Esophagus (tissue), 2 donors: ENCODE results near the gene ACER3. TPM values are rescaled to one million over a fixed set of nuclear protein-coding genes. Genes with fewer than 3 reads are reported as not detected.
"Not testable (repeated sequence)": the region's sequence is repeated elsewhere in the genome, so short reads cannot be mapped to it uniquely, and the experiment has no call there.

ENCODE experiments used
- H3K27ac ChIP-seq, 2 donors: one replicate each; pipeline ENCODE4 v1.5.1; 2013; ENCODE audit warnings: low read depth in 2 of 2, mild to moderate bottlenecking in 2 of 2, inconsistent platforms in 1 of 2, low read length in 1 of 2, moderate library complexity in 1 of 2
- H3K27me3 ChIP-seq, 2 donors: one replicate each; pipeline ENCODE4 v1.6.1; 2013; ENCODE audit warnings: low read length in 2 of 2, control low read depth in 1 of 2, mild to moderate bottlenecking in 1 of 2; ENCODE audit not compliant: insufficient read depth in 2 of 2, control insufficient read depth in 1 of 2
- H3K36me3 ChIP-seq, 2 donors: one replicate each; pipeline ENCODE4 v1.6.1; 2013; ENCODE audit warnings: low read length in 1 of 2; ENCODE audit not compliant: control insufficient read depth in 2 of 2, insufficient read depth in 2 of 2
- H3K4me1 ChIP-seq, 2 donors: one replicate each; pipeline ENCODE4 v1.6.1; 2013; ENCODE audit warnings: low read length in 1 of 2; ENCODE audit not compliant: control insufficient read depth in 2 of 2, insufficient read depth in 2 of 2
- H3K4me3 ChIP-seq, 2 donors: one replicate each; pipeline ENCODE4 v1.5.1; 2013; ENCODE audit warnings: low read length in 2 of 2, mild to moderate bottlenecking in 2 of 2, low read depth in 1 of 2, moderate library complexity in 1 of 2
- H3K9me3 ChIP-seq, 2 donors: one replicate each; pipeline ENCODE4 v1.6.1; 2013; ENCODE audit warnings: mild to moderate bottlenecking in 2 of 2, low read depth in 1 of 2, low read length in 1 of 2, moderate library complexity in 1 of 2; ENCODE audit not compliant: control insufficient read depth in 2 of 2, insufficient read depth in 1 of 2
- WGBS, 2 donors: extraction: QIAGEN DNeasy Blood & Tissue Kit; methylation state at CpG; one replicate each; pipeline ENCODE4 v1.1.7; 2013; 5-methylcytosine and 5-hydroxymethylcytosine counted together
- polyA plus RNA-seq, 2 donors: library from polyadenylated mRNA; stranded (reverse); fragments of 200-250 nt; gene quantifications; one replicate each; pipeline ENCODE4 v1.2.3, GENCODE V29; 2013
- donor health status: healthy with polysubstance abuse.
- donor health status: Bipolar disorder and iron deficiency.

Gene ACER3
- polyA plus RNA-seq, 2 donors: 7.2 to 8.2 TPM

DNA sequence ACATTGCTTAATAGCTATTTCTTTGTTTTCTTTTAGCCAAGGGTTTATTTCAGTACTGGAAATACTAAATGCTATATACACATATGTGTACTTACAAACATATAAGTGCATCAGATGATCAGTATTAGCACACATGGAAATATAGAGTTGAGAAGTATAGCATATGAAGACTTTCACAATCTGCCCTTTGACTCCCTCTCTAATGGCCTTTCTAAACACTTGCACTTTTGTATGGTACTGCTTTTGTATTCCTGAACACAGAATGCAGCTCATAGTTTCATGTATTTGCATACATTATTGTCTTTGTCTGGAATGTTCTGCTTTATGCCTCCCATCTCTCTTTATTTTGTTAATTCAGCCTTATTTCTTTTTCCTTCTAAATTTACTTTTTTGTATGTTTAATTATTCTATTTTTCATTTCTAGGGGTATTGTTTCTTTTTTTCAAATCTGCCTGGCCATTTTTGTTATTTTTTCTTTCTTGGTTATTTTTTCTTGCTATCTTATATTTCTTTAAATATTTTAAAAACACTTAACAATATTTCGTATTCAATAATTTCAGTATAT is 28.8 kb downstream of the ACER3 start:
- Histone ChIP-seq H3K4me3 (no peak overlapping the region), H3K27ac (no peak overlapping the region), H3K36me3 (no peaks in the 10 kb centered on the region), H3K27me3 (no peaks in the 10 kb centered on the region), H3K9me3 (no peaks in the 10 kb centered on the region), H3K4me1 (peaks cover 0 to 4% of the 10 kb centered on the region in 2 donors)
- 95 to 97% methylated on average over 1 of the region's 1 CpG for WGBS, 2 donors

- no peaks in the 10 kb centered on the region for H3K9me3 ChIP-seq
- H3K4me3 ChIP-seq: no peak overlapping the region
- H3K36me3 ChIP-seq: no peaks in the 10 kb centered on the region
- no peaks in the 10 kb centered on the region for H3K27me3 ChIP-seq
- WGBS, 2 donors: 87 to 99% methylated on average over 3 of the region's 3 CpGs
- H3K4me1 ChIP-seq: peaks cover 0 to 4% of the 10 kb centered on the region in 2 donors
- H3K27ac ChIP-seq: no peak overlapping the region
Observed at GRCh38 chr11:76890329-76890728, 29.6 kb downstream of the ACER3 start.

- no peaks in the 10 kb centered on the region for H3K9me3 ChIP-seq
- no peaks in the 10 kb centered on the region for H3K27me3 ChIP-seq
- no peak overlapping the region for H3K27ac ChIP-seq
- H3K36me3 ChIP-seq: no peaks in the 10 kb centered on the region
- H3K4me3 ChIP-seq: no peak overlapping the region
- H3K4me1 ChIP-seq: no peaks in the 10 kb centered on the region
Observed at GRCh38 chr11:76891285-76891684, 30.6 kb downstream of the ACER3 start.

DNA sequence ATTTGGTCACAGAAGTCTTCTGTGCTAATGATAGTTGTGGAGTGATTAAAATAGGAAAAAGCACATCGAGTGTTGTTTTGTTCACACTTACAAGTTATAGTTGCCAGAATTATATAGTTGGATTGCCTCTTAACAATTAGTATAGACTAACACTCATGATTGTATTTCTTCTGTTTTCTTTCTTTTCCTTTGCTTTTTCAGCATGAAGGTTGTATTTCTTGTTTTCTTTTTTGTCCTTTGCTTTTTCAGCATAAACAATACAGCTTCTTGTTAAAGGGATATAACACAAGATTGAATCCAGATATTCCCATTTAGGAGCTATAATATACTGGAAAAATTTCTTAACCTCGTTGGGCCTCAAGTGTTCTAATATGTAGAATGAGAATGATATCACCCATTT is 31.1 kb downstream of the ACER3 start:
- Histone ChIP-seq H3K36me3 (no peaks in the 10 kb centered on the region), H3K4me1 (no peaks in the 10 kb centered on the region), H3K9me3 (no peaks in the 10 kb centered on the region), H3K27ac (no peak overlapping the region), H3K27me3 (no peaks in the 10 kb centered on the region), H3K4me3 (no peak overlapping the region)
- 84 to 85% methylated on average over 2 of the region's 2 CpGs for WGBS, 2 donors

- Histone ChIP-seq H3K9me3 (no peaks in the 10 kb centered on the region), H3K36me3 (no peaks in the 10 kb centered on the region)
- 95% methylated on average over 1 of the region's 1 CpG for WGBS, 2 donors
Observed at GRCh38 chr11:76892306-76892705, 31.6 kb downstream of the ACER3 start.

GRCh38 chr11:76897233-76897632 is 36.5 kb downstream of the ACER3 start:
- no peaks in the 10 kb centered on the region for H3K9me3 ChIP-seq
- no peaks in the 10 kb centered on the region for H3K27me3 ChIP-seq
- no peak overlapping the region for H3K27ac ChIP-seq
- WGBS, 2 donors: 80 to 96% methylated on average over 2 of the region's 2 CpGs
- H3K4me1 ChIP-seq: no peaks in the 10 kb centered on the region
- H3K4me3 ChIP-seq: no peak overlapping the region
- no peaks in the 10 kb centered on the region for H3K36me3 ChIP-seq

More at GRCh38 chr11:76892306-76892705, 31.6 kb downstream of the ACER3 start:
- Histone ChIP-seq H3K4me1 (no peaks in the 10 kb centered on the region), H3K4me3 (no peak overlapping the region), H3K27ac (no peak overlapping the region), H3K27me3 (no peaks in the 10 kb centered on the region)

- Histone ChIP-seq H3K36me3 (no peaks in the 10 kb centered on the region), H3K4me1 (no peaks in the 10 kb centered on the region), H3K27me3 (no peaks in the 10 kb centered on the region), H3K9me3 (no peaks in the 10 kb centered on the region), H3K4me3 (no peak overlapping the region), H3K27ac (no peak overlapping the region)
- 92 to 93% methylated on average over 3 of the region's 3 CpGs for WGBS, 2 donors
Observed at GRCh38 chr11:76901144-76901543, 40.4 kb downstream of the ACER3 start.

DNA sequence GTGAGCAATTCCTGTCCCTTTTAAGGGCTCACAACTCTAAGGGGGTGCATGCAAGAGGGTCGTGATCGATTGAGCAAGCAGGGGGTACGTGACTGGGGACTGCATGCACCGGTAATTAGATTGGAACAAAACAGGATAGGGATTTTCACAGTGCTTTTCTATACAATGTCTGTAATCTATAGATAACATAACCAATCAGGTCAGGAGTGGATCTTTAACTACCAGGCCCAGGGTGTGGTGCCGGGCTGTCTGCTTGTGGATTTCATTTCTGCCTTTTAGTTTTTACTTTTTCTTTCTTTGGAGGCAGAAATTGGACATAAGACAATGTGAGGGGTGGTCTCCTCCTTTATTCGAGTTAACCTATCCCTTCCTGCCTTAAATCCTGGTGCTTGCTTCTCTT is 40.9 kb downstream of the ACER3 start:
- H3K9me3 ChIP-seq, H3K27ac ChIP-seq, H3K27me3 ChIP-seq, H3K4me1 ChIP-seq, H3K4me3 ChIP-seq, H3K36me3 ChIP-seq: not testable (repeated sequence)
- WGBS, 2 donors: 90 to 91% methylated on average over 6 of the region's 6 CpGs

DNA sequence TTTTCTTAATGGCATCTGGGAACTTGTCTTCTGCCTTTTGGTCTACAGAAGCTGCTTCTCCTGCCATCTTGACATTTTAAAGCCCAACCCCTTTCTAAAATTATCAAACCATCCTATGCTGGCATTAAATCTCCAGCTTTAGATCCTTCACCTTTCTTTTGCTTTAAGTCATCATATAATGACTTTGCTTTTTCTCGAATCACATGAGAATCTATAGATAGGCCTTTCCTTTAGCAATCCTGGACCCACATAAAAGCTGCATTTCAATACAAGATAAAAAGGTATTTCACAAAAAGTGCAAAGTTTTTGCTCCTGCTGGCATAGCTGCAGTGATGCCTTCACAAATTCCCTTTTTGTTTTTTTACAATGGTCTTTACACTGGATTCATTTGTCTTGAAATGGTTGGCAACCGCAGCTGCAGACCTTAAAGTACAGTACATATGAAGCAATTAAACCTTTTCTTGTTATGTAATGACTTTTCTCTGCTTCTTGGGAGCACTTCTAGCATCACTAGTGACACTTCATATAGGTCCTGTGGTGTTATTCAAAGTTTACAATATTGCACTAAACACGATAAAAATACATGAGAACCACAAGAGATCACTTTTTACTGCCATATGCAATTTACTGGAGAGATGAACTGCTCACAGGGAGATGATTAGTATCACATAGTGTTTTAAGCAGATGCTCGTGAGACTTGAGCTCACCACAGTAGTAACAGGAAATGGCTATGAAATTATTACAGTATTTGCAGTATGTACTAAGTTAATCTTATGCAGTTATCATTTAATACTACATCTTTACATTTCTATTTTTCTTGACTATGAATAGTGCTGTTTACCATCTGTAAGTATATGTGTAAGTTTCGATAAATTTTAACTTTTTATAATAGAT is 41.6 kb downstream of the ACER3 start:
- Histone ChIP-seq H3K4me1 (no peaks in the 10 kb centered on the region), H3K27me3 (no peaks in the 10 kb centered on the region)
- 89 to 94% methylated on average over 5 of the region's 5 CpGs for WGBS, 2 donors

DNA sequence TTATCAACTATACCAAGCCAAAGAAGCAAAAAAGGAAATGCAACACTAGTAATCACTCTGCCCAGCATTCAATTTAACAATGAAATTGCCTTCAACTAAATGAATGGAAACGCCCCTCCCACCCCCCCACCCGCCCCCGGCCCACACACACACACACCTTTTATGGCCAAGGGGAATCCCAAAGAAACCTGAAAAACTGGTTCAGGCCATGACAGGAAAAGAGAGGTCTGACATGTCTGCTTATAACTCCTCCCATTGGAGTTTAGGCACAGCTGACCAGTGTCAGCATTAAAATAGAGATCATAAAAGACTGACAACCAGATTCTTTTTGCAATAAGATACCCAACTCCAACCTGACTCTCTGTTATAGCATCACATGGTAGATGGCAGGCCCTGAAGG is 42.6 kb downstream of the ACER3 start:
- H3K27me3 ChIP-seq: no peaks in the 10 kb centered on the region
- no peaks in the 10 kb centered on the region for H3K36me3 ChIP-seq
- H3K9me3 ChIP-seq: peaks cover 0 to 3% of the 10 kb centered on the region in 2 donors
- no peaks in the 10 kb centered on the region for H3K4me1 ChIP-seq
- 29 to 43% methylated on average over 3 of the region's 3 CpGs for WGBS, 2 donors
- H3K27ac ChIP-seq: no peak overlapping the region
- H3K4me3 ChIP-seq: no peak overlapping the region

More for the DNA sequence above, 41.6 kb downstream of the ACER3 start:
- Histone ChIP-seq H3K4me3 (no peak overlapping the region), H3K27ac (no peak overlapping the region), H3K9me3 (peaks cover 0 to 3% of the 10 kb centered on the region in 2 donors), H3K36me3 (no peaks in the 10 kb centered on the region)
